Stimulated activated CD4-positive, alpha-beta T cell treated with anti-CD3 and anti-CD28 coated beads, Interleukin-12 subunit alpha, Interleukin-12 subunit beta, amount 100 ng/mL, for 4 hours (primary cell): ENCODE measurements around the gene RPS6KA2.

ENCODE experiments used
- DNase-seq: peaks from one replicate; pipeline ENCODE4 v3.0.0-alpha.2; 2020

The RPS6KA2 gene

DNA sequence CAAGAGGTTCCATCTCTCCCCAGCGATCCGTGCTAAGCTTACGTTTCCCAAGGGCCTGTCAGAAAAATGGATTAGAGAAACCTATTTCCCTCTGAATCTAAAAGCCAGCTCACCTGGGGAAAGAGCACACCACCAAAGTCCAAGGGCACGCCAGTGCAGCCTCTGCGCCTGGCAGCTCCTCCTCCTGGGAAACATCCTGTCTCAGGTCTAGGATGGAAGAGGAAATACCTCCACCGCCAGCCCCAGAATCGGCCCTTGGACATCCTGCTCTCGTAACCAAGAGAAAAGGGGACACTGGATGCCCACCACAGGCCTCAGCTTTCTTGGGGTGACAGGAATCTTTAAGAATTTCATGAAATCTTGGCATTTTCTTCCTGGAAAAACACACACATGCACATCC lies 59.2 kb downstream of the RPS6KA2 start:
- DNase-seq, result no peak

DNA sequence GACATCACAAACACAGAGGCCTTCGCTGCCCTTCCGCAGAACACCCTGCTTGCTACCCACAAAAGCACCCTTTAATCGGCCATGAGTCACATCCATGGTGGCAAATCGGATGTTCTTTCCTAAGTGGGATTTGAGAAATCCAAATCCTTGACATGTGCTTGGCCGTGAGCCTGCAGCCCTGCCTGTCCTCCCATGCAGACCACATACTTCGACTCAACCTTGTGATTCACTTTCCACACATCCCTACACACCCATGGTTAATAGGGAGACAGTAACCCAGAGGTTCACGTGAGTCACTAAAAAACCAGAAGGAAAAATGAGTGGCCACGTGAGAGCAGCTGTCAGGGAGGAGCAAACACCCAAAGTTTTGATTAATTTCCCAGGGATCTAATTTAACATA lies 59.9 kb downstream of the RPS6KA2 start:
- DNase-seq, result no peak

GRCh38 chr6:166566026-166567011 lies 60.7 kb downstream of the RPS6KA2 start:
- DNase-seq, result no peak

GRCh38 chr6:166565084-166565967 lies 61.7 kb downstream of the RPS6KA2 start:
- no peak for DNase-seq

DNA sequence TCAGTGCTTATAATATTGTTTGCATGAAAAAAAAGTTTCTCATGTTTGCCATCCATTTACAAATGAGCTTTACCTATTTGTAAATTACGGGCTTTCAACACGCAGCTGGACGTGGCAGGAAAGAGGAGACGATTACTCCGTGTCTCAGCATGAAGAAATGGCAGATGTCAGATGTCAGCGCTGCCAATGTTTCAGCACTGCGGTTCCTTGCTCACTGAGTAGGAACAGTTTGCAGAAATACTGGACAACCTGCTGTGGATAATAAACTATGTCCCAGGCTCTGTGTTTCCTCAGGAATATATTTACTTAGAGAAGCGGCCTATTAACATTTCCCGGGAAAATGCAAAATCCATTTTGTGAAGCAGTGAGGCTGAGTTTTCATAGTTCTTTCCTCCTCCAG lies 63.2 kb downstream of the RPS6KA2 start:
- no peak for DNase-seq

DNA sequence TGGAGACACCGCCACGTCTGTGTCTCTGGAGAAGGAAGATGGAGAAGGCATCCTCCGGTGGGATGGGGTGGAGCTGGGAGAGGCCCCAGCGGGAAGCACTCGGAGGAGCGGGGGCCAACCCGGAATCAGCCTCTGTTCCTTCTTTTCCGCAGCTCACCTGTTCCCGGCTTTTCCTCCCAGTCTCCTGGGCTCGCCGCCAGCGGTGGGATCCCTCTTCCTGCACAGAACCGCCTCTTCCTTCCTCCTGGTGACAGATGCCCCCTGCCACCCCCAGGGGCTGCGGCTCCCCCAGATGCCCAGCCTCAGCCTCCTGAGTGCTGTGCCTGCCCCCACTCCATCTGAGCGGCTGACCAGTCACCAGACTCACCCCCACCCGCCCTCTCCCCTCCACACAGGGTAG lies 63.9 kb downstream of the RPS6KA2 start:
- DNase-seq, result no peak

DNA sequence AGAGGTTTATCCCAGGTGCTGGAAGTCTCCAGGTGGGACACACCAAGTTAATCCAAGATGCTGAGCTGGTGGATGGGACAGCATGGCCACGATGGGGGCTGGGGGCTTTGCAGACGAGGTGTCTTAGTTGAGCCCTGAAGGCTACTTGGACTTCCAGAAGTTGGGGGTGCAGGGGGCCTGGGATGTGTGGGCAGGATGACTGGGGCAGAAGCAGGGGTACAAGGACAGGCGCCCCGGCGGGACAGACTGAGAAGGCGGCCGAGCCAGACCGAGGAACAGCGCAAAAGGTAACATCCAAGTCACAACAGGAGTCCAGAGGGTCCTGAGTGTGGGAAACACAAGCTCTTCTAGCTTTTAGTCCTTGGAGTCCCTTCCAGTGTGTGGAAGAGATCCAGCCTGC lies 64.3 kb downstream of the RPS6KA2 start:
- no peak for DNase-seq

GRCh38 chr6:166561771-166562359 lies 65.2 kb downstream of the RPS6KA2 start:
- DNase-seq, result no peak

DNA sequence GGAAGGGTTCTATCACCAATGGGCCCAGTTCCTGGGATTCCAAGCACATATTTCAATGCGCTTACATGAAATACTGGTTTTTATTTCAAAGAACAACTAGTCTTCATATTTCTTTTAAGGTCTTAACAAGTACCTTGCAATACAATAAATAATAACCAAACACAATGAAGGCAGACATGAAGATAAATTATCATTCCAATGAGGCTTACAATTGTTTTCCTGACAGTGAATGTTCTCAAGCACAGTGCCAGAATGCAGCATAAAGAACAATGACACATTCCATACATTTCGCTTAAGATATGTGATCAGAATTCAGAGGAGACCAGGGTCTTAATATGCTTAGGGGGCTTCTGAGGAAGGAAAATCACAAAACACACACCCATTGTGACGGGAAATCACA lies 66.8 kb downstream of the RPS6KA2 start:
- DNase-seq, result no peak

DNA sequence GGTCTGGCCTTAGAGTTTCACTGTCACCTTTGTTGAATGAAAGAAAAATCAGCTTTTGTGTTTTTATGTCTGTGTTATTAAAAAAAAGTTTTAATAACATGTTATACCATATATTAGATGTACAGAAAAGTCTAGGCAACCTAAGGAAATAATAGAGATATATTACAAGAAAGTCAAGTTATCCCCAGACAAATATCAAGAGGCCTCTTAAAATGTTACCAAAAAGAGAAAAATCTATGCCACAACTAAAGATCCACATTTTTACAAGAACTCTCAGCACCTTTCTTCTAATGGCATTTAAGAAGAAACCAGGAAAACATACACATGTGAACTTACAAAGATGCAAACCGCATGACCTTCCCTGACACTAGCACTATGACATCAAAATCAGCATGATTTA lies 67.4 kb downstream of the RPS6KA2 start:
- DNase-seq, result no peak

- DNase-seq, result no peak
These were observed 67.8 kb downstream of the RPS6KA2 start for GRCh38 chr6:166559211-166559610.

- DNase-seq, result no peak
These were observed 68.7 kb downstream of the RPS6KA2 start for GRCh38 chr6:166558156-166559005.

GRCh38 chr6:166556863-166557322 lies 70.2 kb downstream of the RPS6KA2 start:
- DNase-seq, result no peak

DNA sequence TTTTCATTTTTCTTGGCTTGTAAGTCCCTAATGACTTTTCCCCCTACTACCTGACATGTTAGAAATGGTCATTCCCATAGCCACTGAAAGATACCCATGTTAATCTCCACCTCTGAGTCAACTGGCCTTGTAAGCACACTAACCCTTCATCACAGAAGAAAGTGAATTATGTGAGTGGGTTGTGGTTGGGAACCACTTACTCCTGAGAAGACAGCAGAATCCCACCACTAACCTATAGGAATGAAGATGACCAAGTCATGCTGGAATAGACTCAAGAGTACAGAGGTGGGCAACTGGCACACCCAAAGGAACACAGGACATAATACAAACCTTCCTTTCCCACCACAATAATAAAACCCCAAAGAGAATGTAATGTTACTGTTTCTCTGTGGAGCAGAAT lies 70.7 kb downstream of the RPS6KA2 start:
- DNase-seq, result no peak

GRCh38 chr6:166555086-166555485 lies 72.0 kb downstream of the RPS6KA2 start:
- no peak for DNase-seq

GRCh38 chr6:166554316-166554715 lies 72.7 kb downstream of the RPS6KA2 start:
- DNase-seq, result no peak

DNA sequence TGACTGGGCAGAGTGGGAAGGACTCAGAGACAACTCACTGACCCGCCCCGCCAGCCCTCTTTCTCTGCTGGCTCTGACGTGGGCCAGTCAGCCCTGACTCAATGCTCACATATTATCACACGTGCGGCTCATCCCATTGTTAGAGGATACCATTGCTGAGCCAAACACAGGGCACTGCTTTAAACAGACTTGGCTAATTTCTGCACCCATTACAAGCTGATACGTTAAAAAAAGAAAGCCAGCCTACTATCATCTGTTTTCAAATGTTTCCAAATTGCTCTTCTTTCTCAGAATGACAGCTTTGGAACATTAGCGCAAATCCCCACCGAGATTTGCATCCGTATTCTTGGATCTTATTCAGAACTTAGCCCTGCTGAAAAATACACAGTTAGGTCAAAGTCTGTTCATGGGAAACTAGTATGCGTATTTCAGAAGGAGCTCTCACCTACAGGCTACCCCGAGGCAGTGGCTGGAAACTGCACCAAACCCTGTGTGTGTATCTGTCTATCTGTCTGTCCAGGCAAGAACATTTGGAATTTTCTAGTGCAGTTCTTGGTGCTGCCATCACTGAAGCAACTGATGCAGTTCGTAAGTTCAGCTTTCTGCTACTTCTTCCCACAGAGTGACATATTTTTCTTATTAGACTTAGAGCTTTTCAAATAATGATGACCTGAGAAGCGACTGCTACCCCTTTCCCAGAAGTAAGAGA lies 73.3 kb downstream of the RPS6KA2 start:
- DNase-seq, result no peak

GRCh38 chr6:166552600-166552999 lies 74.5 kb downstream of the RPS6KA2 start:
- DNase-seq, result no peak

- no peak for DNase-seq
These were observed 75.1 kb downstream of the RPS6KA2 start for GRCh38 chr6:166551754-166552495.

- DNase-seq, result no peak
These were observed 80.4 kb downstream of the RPS6KA2 start for GRCh38 chr6:166546653-166547052.
